ENCODE data around the gene DNAJC6. TPM values are rescaled to one million over a fixed set of nuclear protein-coding genes. Genes with fewer than 3 reads are reported as not detected.

The DNAJC6 gene
- polyA plus RNA-seq, 1 donor (not counting 4 experiments of a cell fraction or from before 2014, with no cell fraction given): 7.7 TPM

DNA sequence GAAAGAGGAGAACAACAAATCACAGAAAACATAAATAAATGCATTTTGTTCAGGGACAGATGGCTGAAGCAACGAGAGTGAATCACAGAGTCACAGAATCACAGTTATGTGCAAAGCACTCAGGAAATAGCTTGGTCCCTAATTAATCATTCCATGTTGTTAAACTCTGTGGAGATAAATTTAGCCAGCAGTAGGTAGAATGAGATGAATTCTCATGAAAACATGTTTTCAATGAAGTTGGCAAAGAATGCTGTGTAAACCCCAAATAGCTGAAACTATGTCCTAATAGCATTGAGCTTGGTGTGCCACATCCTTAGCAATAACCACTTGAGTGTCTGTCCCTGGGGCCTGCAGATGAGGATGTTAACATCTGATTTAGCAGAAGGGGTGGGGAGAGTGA is 131.6 kb downstream of the DNAJC6 start:
- Histone ChIP-seq H3K4me1 (ENCODE audit: control insufficient read depth, extremely low read depth, insufficient read depth, low read length) (peaks cover 2% of the 10 kb centered on the region), H3K4me3 (ENCODE audit: control insufficient read depth in 2 of 3, extremely low read depth in 1 of 3, insufficient read depth in 2 of 3, low read depth in 1 of 3, low read length in 3 of 3) (no peak overlapping the region), H3K9me3 (ENCODE audit: control insufficient read depth, low read depth, low read length) (no peaks in the 10 kb centered on the region), H3K9me1 (ENCODE audit: control insufficient read depth, extremely low read depth, insufficient read depth, low read length) (no peaks in the 10 kb centered on the region), H2AFZ (ENCODE audit: control insufficient read depth, low read length) (no peak overlapping the region), H4K20me1 (ENCODE audit: control insufficient read depth, extremely low read depth, insufficient read depth, low read length) (no peaks in the 10 kb centered on the region), H3K9ac (ENCODE audit: control insufficient read depth, extremely low read depth, insufficient read depth, low read length) (no peak overlapping the region), H3K36me3 (ENCODE audit: control insufficient read depth in 2 of 2, extremely low read depth in 1 of 2, insufficient read depth in 2 of 2, low read length in 2 of 2) (no peaks in the 10 kb centered on the region), H3K79me2 (ENCODE audit: control insufficient read depth, insufficient read depth, low read length) (no peaks in the 10 kb centered on the region), H3K27ac (ENCODE audit: control insufficient read depth, insufficient read depth, low read length) (no peak overlapping the region), H3K4me2 (ENCODE audit: control insufficient read depth, extremely low read depth, insufficient read depth, low read depth, low read length) (no peak overlapping the region), H3K27me3 (ENCODE audit: control insufficient read depth, extremely low read depth, insufficient read depth, low read length) (no peaks in the 10 kb centered on the region)
- dilution Hi-C loops (cut with MboI; ENCODE audit: extremely low pct_ligation_motif_present, low sequenced_read_pairs): no loop called here
- no peak for DNase-seq (ENCODE audit: low read depth, low spot score)
- TF ChIP-seq, protein P1, sequence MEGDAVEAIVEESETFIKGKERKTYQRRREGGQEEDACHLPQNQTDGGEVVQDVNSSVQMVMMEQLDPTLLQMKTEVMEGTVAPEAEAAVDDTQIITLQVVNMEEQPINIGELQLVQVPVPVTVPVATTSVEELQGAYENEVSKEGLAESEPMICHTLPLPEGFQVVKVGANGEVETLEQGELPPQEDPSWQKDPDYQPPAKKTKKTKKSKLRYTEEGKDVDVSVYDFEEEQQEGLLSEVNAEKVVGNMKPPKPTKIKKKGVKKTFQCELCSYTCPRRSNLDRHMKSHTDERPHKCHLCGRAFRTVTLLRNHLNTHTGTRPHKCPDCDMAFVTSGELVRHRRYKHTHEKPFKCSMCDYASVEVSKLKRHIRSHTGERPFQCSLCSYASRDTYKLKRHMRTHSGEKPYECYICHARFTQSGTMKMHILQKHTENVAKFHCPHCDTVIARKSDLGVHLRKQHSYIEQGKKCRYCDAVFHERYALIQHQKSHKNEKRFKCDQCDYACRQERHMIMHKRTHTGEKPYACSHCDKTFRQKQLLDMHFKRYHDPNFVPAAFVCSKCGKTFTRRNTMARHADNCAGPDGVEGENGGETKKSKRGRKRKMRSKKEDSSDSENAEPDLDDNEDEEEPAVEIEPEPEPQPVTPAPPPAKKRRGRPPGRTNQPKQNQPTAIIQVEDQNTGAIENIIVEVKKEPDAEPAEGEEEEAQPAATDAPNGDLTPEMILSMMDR (optimal IDR thresholded peaks at IDR 0.05 in 1 of 3, IDR thresholded peaks at IDR 0.05 in 1 of 3, conservative IDR thresholded peaks at IDR 0.05 in 1 of 3; ENCODE audit: extremely low read depth in 1 of 3, insufficient read depth in 2 of 3, low read length in 3 of 3): no peak
- no peak for TF ChIP-seq EZH2 (IDR thresholded peaks at IDR 0.05; ENCODE audit: low read length)
- FAIRE-seq: no peak

DNA sequence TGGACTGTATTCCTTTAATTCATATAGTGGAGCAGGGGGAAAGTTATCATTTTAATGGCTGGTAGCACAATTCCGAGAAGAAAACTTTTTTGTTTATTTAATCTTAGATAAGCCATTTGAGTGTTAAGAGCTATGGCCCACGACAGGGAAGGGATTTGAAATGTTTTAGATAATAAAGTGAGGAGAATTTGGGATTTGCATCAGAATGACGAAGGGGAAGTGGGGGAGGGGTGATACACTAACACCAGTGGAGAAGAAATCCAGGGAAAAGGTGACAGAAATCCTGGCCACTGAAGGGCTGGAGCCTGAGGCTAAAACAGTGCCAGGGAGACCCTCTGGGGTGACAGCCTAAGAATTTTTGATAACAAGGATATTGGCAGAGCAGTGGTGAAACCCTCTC is 132.1 kb downstream of the DNAJC6 start:
- dilution Hi-C loops (cut with MboI; ENCODE audit: extremely low pct_ligation_motif_present, low sequenced_read_pairs): no loop called here
- H2AFZ ChIP-seq (ENCODE audit: control insufficient read depth, low read length): no peak overlapping the region
- no peak overlapping the region for H3K9ac ChIP-seq (ENCODE audit: control insufficient read depth, extremely low read depth, insufficient read depth, low read length)
- H3K9me1 ChIP-seq (ENCODE audit: control insufficient read depth, extremely low read depth, insufficient read depth, low read length): no peaks in the 10 kb centered on the region
- H3K4me1 ChIP-seq (ENCODE audit: control insufficient read depth, extremely low read depth, insufficient read depth, low read length): no peaks in the 10 kb centered on the region
- no peaks in the 10 kb centered on the region for H3K36me3 ChIP-seq (ENCODE audit: control insufficient read depth in 2 of 2, extremely low read depth in 1 of 2, insufficient read depth in 2 of 2, low read length in 2 of 2)
- FAIRE-seq (no peak), DNase-seq (ENCODE audit: low read depth, low spot score) (no peak)
- H3K4me2 ChIP-seq (ENCODE audit: control insufficient read depth, extremely low read depth, insufficient read depth, low read depth, low read length): no peak overlapping the region
- H3K27me3 ChIP-seq (ENCODE audit: control insufficient read depth, extremely low read depth, insufficient read depth, low read length): no peaks in the 10 kb centered on the region
- H3K27ac ChIP-seq (ENCODE audit: control insufficient read depth, insufficient read depth, low read length): no peak overlapping the region
- H3K4me3 ChIP-seq (ENCODE audit: control insufficient read depth in 2 of 3, extremely low read depth in 1 of 3, insufficient read depth in 2 of 3, low read depth in 1 of 3, low read length in 3 of 3): no peak overlapping the region
- no peaks in the 10 kb centered on the region for H4K20me1 ChIP-seq (ENCODE audit: control insufficient read depth, extremely low read depth, insufficient read depth, low read length)
- H3K9me3 ChIP-seq (ENCODE audit: control insufficient read depth, low read depth, low read length): no peaks in the 10 kb centered on the region
- H3K79me2 ChIP-seq (ENCODE audit: control insufficient read depth, insufficient read depth, low read length): no peaks in the 10 kb centered on the region
- TF ChIP-seq, protein P1 (optimal IDR thresholded peaks at IDR 0.05 in 1 of 3, IDR thresholded peaks at IDR 0.05 in 1 of 3, conservative IDR thresholded peaks at IDR 0.05 in 1 of 3; ENCODE audit: extremely low read depth in 1 of 3, insufficient read depth in 2 of 3, low read length in 3 of 3): no peak
- no peak for TF ChIP-seq EZH2 (IDR thresholded peaks at IDR 0.05; ENCODE audit: low read length)

All from keratinocyte (primary cell).